Activated CD8-positive, alpha-beta T cell treated with anti-CD3 and anti-CD28 coated beads, Interleukin-2, amount 10 ng/mL, durations not matched to agents 7 days and 5 days (primary cell): ENCODE data around the gene AKAP7. TPM values are rescaled to one million over a fixed set of nuclear protein-coding genes. Genes with fewer than 3 reads are reported as not detected.
"Not testable (repeated sequence)": the region's sequence is repeated elsewhere in the genome, so short reads cannot be mapped to it uniquely, and the experiment has no call there.

ENCODE experiments used
- ATAC-seq: fragments of 150-1000 bp; cut with Tn5 transposase; one replicate; pipeline ENCODE4 v1.10.0; 2021; ENCODE audit warnings: moderate library complexity
- CTCF ChIA-PET: fragments of 350-600 bp; sonication (Branson Sonifier 250); formaldehyde crosslinking; loops from one replicate; lab custom pipeline; 2021; ENCODE audit warnings: antibody characterized with exemption; lab: Charles Lee
- POLR2A ChIA-PET: fragments of 350-600 bp; sonication (Branson Sonifier 250); formaldehyde crosslinking; loops from one replicate; lab custom pipeline; 2021; ENCODE audit warnings: antibody characterized with exemption; lab: Charles Lee
- DNase-seq: peaks from one replicate; pipeline ENCODE4 v3.0.0-alpha.2; 2020
- H3K27ac Mint-ChIP-seq: one replicate; pipeline ENCODE4 v1.8.0; 2021; ENCODE audit warnings: mild to moderate bottlenecking, mixed read lengths
- H3K27me3 Mint-ChIP-seq: one replicate; pipeline ENCODE4 v1.8.0; 2021; ENCODE audit warnings: low read depth, mixed read lengths
- H3K36me3 Mint-ChIP-seq: one replicate; pipeline ENCODE4 v1.8.0; 2021; ENCODE audit warnings: low read depth, mixed read lengths
- H3K4me1 Mint-ChIP-seq: one replicate; pipeline ENCODE4 v1.8.0; 2021; ENCODE audit warnings: low read depth, mixed read lengths
- H3K4me3 Mint-ChIP-seq: one replicate; pipeline ENCODE4 v1.8.0; 2021; ENCODE audit warnings: mild to moderate bottlenecking, mixed read lengths
- H3K9me3 Mint-ChIP-seq: one replicate; pipeline ENCODE4 v1.8.0; 2022; ENCODE audit warnings: mixed read lengths; ENCODE audit not compliant: insufficient read depth
- total RNA-seq, 2 experiments: library from RNA; stranded (reverse); gene quantifications; one replicate each; pipeline ENCODE4 v1.2.3, GENCODE V29; 2021

The AKAP7 gene
- total RNA-seq, 2 experiments from 2014 or later = 7.8 to 9.1 TPM

- H3K27me3 Mint-ChIP-seq = no peaks in the 10 kb centered on the region
- peaks cover 20% of the 10 kb centered on the region for H3K4me1 Mint-ChIP-seq
- no peak overlapping the region for H3K4me3 Mint-ChIP-seq
- no peak overlapping the region for H3K27ac Mint-ChIP-seq
- POLR2A ChIA-PET = interaction anchor here (0.6 to 1.8 kb wide), 3 partner anchors 78 to 84 kb away, joined by 3 to 13 read pairs (median 3); no protein-coding TSS in a partner anchor
- CTCF ChIA-PET = interaction anchor here (0.8 to 4.1 kb wide), 7 partner anchors 10 to 237 kb away, joined by 3 to 28 read pairs (median 3); no protein-coding TSS in a partner anchor
- peaks cover 6% of the 10 kb centered on the region for H3K9me3 Mint-ChIP-seq
- ATAC-seq (no peak), DNase-seq (no peak)
- peaks cover 49% of the 10 kb centered on the region for H3K36me3 Mint-ChIP-seq
These were observed 147.1 kb downstream of the AKAP7 start for GRCh38 chr6:131282365-131282764.

- Mint-ChIP-seq H3K4me3 (no peak overlapping the region), H3K9me3 (peaks cover 6% of the 10 kb centered on the region), H3K27me3 (no peaks in the 10 kb centered on the region), H3K27ac (no peak overlapping the region), H3K36me3 (peaks cover 46% of the 10 kb centered on the region), H3K4me1 (peaks cover 20% of the 10 kb centered on the region)
- POLR2A ChIA-PET = interaction anchor here (0.6 kb wide), 2 partner anchors 16 to 143 kb away, joined by 3 read pairs; no protein-coding TSS in a partner anchor
- ATAC-seq (no peak), DNase-seq (no peak)
- CTCF ChIA-PET = interaction anchor here (4.1 kb wide), 1 partner anchor 85 kb away, joined by 28 read pairs; no protein-coding TSS in a partner anchor
These were observed 148.4 kb downstream of the AKAP7 start for GRCh38 chr6:131283466-131284175.

- Mint-ChIP-seq H3K4me3 (no peak overlapping the region), H3K27me3 (no peaks in the 10 kb centered on the region), H3K4me1 (peaks cover 15% of the 10 kb centered on the region), H3K36me3 (peaks cover 33% of the 10 kb centered on the region), H3K27ac (no peak overlapping the region), H3K9me3 (no peaks in the 10 kb centered on the region)
- DNase-seq (no peak), ATAC-seq (no peak)
- ChIA-PET CTCF (interaction anchor here (1.0 kb wide), 1 partner anchor 86 kb away, joined by 3 read pairs; no protein-coding TSS in a partner anchor), POLR2A (no interaction called here)
These were observed 150.3 kb downstream of the AKAP7 start for GRCh38 chr6:131285548-131285947.

GRCh38 chr6:131286469-131287040 is 151.3 kb downstream of the AKAP7 start:
- Mint-ChIP-seq H3K36me3 (peaks cover 27% of the 10 kb centered on the region), H3K27ac (no peak overlapping the region), H3K9me3 (no peaks in the 10 kb centered on the region), H3K4me1 (peaks cover 6% of the 10 kb centered on the region), H3K27me3 (no peaks in the 10 kb centered on the region), H3K4me3 (no peak overlapping the region)
- DNase-seq = no peak
- ATAC-seq = no peak
- POLR2A ChIA-PET = no interaction called here
- CTCF ChIA-PET = interaction anchor here (0.6 kb wide), 1 partner anchor 247 kb away, joined by 3 read pairs; no protein-coding TSS in a partner anchor

- Mint-ChIP-seq H3K36me3 (peaks cover 18% of the 10 kb centered on the region), H3K27me3 (no peaks in the 10 kb centered on the region), H3K4me3 (no peak overlapping the region), H3K4me1 (peaks cover 11% of the 10 kb centered on the region), H3K9me3 (no peaks in the 10 kb centered on the region), H3K27ac (no peak overlapping the region)
- DNase-seq (no peak), ATAC-seq (no peak)
- ChIA-PET POLR2A (no interaction called here), CTCF (no interaction called here)
These were observed 152.9 kb downstream of the AKAP7 start for GRCh38 chr6:131288214-131288613.

GRCh38 chr6:131290955-131291354 is 155.7 kb downstream of the AKAP7 start:
- Mint-ChIP-seq H3K36me3 (peaks cover 10% of the 10 kb centered on the region), H3K4me3 (no peak overlapping the region), H3K4me1 (peaks cover 12% of the 10 kb centered on the region), H3K27me3 (no peaks in the 10 kb centered on the region), H3K9me3 (no peaks in the 10 kb centered on the region), H3K27ac (no peak overlapping the region)
- ChIA-PET POLR2A (no interaction called here), CTCF (no interaction called here)
- DNase-seq = no peak
- ATAC-seq = no peak

- DNase-seq = no peak
- H3K27me3 Mint-ChIP-seq = no peaks in the 10 kb centered on the region
- H3K4me3 Mint-ChIP-seq = no peak overlapping the region
- peaks cover 12% of the 10 kb centered on the region for H3K4me1 Mint-ChIP-seq
- peak overlapping the region; percentile 23 for H3K27ac Mint-ChIP-seq
- POLR2A ChIA-PET = interaction anchor here (1.8 kb wide), 1 partner anchor 93 kb away, joined by 4 read pairs; no protein-coding TSS in a partner anchor
- no peak for ATAC-seq
- no peaks in the 10 kb centered on the region for H3K9me3 Mint-ChIP-seq
- CTCF ChIA-PET = interaction anchor here (0.8 to 1.4 kb wide), 2 partner anchors 10 to 92 kb away, joined by 3 to 4 read pairs; no protein-coding TSS in a partner anchor
- peaks cover 5% of the 10 kb centered on the region for H3K36me3 Mint-ChIP-seq
These were observed 157.1 kb downstream of the AKAP7 start for GRCh38 chr6:131292145-131292938.

GRCh38 chr6:131293472-131293911 is 158.2 kb downstream of the AKAP7 start:
- ATAC-seq = no peak
- no peak overlapping the region for H3K27ac Mint-ChIP-seq
- no peaks in the 10 kb centered on the region for H3K9me3 Mint-ChIP-seq
- POLR2A ChIA-PET = interaction anchor here (1.8 kb wide), 1 partner anchor 94 kb away, joined by 4 read pairs; no protein-coding TSS in a partner anchor
- H3K36me3 Mint-ChIP-seq = no peaks in the 10 kb centered on the region
- no peak for DNase-seq
- peaks cover 12% of the 10 kb centered on the region for H3K4me1 Mint-ChIP-seq
- CTCF ChIA-PET = interaction anchor here (0.8 kb wide), 1 partner anchor 93 kb away, joined by 3 read pairs; no protein-coding TSS in a partner anchor
- H3K27me3 Mint-ChIP-seq = no peaks in the 10 kb centered on the region
- H3K4me3 Mint-ChIP-seq = no peak overlapping the region

- CTCF ChIA-PET = no interaction called here
- Mint-ChIP-seq H3K27ac (no peak overlapping the region), H3K36me3 (no peaks in the 10 kb centered on the region), H3K27me3 (no peaks in the 10 kb centered on the region), H3K9me3 (no peaks in the 10 kb centered on the region), H3K4me3 (no peak overlapping the region), H3K4me1 (peaks cover 12% of the 10 kb centered on the region)
- no peak for ATAC-seq
- POLR2A ChIA-PET = no interaction called here
- DNase-seq = no peak
These were observed 159.8 kb downstream of the AKAP7 start for GRCh38 chr6:131295081-131295480.

GRCh38 chr6:131300826-131301225 is 165.6 kb downstream of the AKAP7 start:
- H3K36me3 Mint-ChIP-seq, H3K4me1 Mint-ChIP-seq, H3K27me3 Mint-ChIP-seq, H3K9me3 Mint-ChIP-seq, H3K4me3 Mint-ChIP-seq, CTCF ChIA-PET, H3K27ac Mint-ChIP-seq, POLR2A ChIA-PET, DNase-seq, ATAC-seq: not testable (repeated sequence)

- DNase-seq (no peak), ATAC-seq (no peak)
- CTCF ChIA-PET = no interaction called here
- Mint-ChIP-seq H3K36me3 (peaks cover 5% of the 10 kb centered on the region), H3K4me1 (no peaks in the 10 kb centered on the region), H3K9me3 (peaks cover 2% of the 10 kb centered on the region), H3K4me3 (no peak overlapping the region), H3K27me3 (no peaks in the 10 kb centered on the region), H3K27ac (no peak overlapping the region)
- POLR2A ChIA-PET = no interaction called here
These were observed 168.2 kb downstream of the AKAP7 start for GRCh38 chr6:131303338-131303930.
